Measurements from ENCODE around the gene CTNNA3.

The CTNNA3 gene

DNA sequence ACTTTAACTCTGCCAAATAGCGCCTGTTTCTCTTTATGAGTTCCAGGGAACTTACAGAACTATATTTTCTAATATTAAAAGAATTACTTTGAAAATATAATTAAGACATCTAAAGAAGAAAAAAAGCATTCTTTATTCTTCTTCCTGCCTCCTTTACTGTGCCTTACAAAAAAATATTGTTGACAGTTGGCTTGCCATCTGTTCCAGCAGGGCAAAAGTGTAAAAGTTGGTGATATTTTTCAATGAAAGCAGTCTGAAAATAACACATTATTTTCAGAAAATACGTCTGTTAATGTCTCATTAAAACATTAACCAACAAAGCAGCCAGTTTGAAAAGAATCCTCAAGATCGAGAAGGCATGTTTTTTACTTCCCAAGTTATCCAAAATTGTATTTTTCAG is 1802.3 kb downstream of the CTNNA3 start:
- DNase-seq (ENCODE audit: low read depth in 2 of 2, low spot score in 1 of 2) = no peak

DNA sequence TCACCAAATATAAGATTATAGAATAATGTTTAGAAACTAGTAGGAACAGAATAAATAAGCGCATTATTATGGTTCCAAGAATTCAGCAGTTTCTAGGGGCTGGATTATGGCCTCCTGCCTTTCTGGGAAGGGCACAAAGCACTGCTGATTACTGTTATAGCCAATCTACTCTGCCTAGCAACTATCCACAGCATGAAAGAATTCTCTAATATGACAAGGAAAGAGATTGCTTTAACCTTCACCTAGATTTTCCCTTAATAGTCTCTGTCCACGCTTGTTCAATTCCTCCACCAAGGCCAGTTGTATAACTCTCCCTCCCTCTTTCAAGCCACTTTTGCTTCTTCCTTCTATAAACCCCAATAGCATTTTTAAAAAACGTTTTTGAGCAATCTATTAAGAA is 1803.7 kb downstream of the CTNNA3 start:
- DNase-seq (ENCODE audit: low read depth in 2 of 2, low spot score in 1 of 2) = no peak

DNA sequence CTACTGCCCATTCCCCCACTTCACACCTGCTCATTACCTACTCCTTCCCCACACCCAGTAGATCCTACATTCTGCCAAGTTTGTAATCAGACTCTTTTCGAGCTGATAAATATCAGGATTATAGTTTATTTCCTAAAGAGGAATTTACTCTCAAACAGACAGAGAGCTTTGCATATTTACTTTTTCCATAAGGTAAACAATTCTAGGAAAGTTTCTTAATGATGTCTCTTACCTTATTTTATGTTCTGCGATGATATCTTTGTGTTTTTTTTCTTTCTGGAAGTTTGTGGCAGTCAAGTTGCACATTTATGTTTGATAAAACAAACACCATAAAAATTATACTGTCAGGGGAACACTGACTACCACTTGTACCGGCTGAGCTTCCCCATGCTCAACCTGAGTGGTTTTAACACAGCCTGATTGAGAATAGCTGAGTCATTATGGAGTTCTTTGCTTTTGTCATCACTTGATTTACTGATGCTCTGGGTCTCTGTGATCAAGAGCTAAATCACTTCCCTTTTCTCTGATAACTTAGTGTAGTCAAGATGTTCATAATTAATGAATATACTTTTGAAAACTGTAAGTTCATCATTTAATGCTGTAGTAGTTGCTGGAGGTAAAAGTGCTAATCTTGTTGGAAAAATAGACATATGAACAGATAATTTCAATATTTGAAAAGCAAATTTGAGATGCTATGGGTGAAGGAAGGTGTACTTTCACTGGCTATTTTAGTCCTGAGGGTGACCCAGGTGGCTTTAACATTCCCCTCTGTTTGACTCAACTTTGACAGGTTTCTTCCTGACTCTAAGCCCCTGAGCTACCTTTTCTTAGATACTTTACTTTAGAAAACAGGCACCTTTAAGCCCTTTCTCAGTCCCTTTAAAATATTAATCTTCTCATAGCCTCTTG is 1804.7 kb downstream of the CTNNA3 start:
- DNase-seq (ENCODE audit: low read depth in 2 of 2, low spot score in 1 of 2) = no peak

DNA sequence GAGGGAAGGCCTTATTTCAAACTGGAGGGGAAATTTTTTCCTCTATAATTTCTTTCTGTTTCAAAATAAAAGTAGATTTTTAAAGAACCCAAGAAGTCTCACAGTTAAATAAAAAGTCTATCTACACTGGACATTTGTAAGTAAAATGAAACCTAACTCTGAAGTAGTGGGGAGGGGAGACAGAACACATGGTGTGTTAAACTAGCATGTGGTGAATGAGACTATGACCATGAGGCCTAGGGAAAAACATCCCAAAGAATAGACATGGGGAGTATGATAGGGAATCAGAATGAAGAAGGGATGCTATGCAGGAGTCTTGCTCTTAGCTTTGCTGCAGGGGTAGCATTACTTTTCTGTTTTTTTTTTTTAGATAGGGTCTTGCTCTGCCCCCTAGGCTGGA is 1831.5 kb downstream of the CTNNA3 start:
- no peak for DNase-seq (ENCODE audit: low read depth in 2 of 2, low spot score in 1 of 2)

DNA sequence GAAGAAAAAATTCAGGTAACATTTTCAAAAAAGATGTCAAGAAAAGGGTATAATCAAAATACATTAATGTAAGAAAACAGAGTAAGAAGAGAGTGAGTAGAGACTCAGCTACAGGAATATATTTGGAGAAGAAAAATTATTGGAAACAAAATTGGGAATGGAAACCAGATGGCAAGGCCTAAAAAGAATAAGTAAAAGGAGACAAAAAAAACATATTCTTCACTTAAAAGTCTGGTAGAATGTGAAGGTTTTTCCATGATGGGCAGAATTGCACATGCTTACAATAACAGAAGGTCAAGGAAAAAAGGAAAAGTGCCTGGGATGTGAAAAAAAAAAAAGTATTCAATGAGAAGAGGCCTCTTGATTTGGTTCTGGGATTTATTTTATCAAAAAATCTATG is 1832.0 kb downstream of the CTNNA3 start:
- DNase-seq (ENCODE audit: low read depth in 2 of 2, low spot score in 1 of 2) = no peak
